HEK293T (cell line): ENCODE data around the gene MTM1.

ENCODE experiments used
- ARNT ChIP-seq: fragments of 450-650 bp; IDR thresholded peaks from 2 replicates; pipeline ENCODE4 v1.6.1; 2017; ENCODE audit warnings: mild to moderate bottlenecking
- BHLHE40 ChIP-seq: fragments of 450-650 bp; IDR thresholded peaks from 2 replicates; pipeline ENCODE4 v1.6.1; 2016; ENCODE audit warnings: mild to moderate bottlenecking, moderate library complexity, borderline replicate concordance
- CTBP1 ChIP-seq: fragments of 450-650 bp; IDR thresholded peaks from 2 replicates; pipeline ENCODE4 v1.6.1; 2016; ENCODE audit warnings: borderline replicate concordance
- ELF4 ChIP-seq: fragments of 450-650 bp; IDR thresholded peaks from 2 replicates; pipeline ENCODE4 v1.6.1; 2017; ENCODE audit warnings: antibody characterized with exemption
- FOXA1 ChIP-seq: fragments of 450-650 bp; IDR thresholded peaks from 2 replicates; pipeline ENCODE4 v1.6.1; 2016; ENCODE audit warnings: mild to moderate bottlenecking
- FOXM1 ChIP-seq: fragments of 450-650 bp; IDR thresholded peaks from 2 replicates; pipeline ENCODE4 v1.6.1; 2017; ENCODE audit warnings: mild to moderate bottlenecking, borderline replicate concordance
- HDGF ChIP-seq: fragments of 450-650 bp; IDR thresholded peaks from 2 replicates; pipeline ENCODE4 v1.6.1; 2017; ENCODE audit warnings: antibody characterized with exemption, borderline replicate concordance
- SP1 ChIP-seq: fragments of 450-650 bp; IDR thresholded peaks from 2 replicates; pipeline ENCODE4 v1.6.1; 2017
- SUZ12 ChIP-seq: fragments of 450-650 bp; IDR thresholded peaks from 2 replicates; pipeline ENCODE4 v1.6.1; 2016; ENCODE audit warnings: mild to moderate bottlenecking
- ZNF384 ChIP-seq: fragments of 450-650 bp; IDR thresholded peaks from 2 replicates; pipeline ENCODE4 v1.6.1; 2016

DNA sequence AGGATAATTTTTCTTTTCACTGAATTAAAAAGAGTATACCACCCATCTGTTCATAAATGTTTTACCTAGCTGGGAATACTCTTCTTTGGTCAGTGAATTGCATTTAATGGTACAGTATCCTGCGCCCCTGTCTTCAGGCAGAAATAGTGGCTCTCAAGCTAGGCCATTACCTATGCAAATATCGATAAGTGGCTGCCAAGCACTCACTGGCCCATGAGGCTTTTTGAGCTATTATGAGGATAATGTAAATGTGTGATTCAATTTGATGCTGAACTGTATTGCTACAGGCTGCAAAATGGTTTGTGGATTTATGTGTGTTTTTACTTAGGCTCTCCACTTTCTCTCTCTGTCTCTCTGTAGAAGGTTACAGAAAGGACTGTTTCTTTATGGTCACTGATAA, 94.7 kb downstream of the MTM1 start:
- TF ChIP-seq SUZ12 (no peak), ARNT (no peak), ZNF384 (no peak), ELF4 (no peak), SP1 (no peak), CTBP1 (no peak), BHLHE40 (no peak), HDGF (no peak), FOXA1 (no peak), FOXM1 (no peak)
